GM18517 (cell line): ENCODE data around the gene CLIP1.
"Not testable (repeated sequence)": the region's sequence is repeated elsewhere in the genome, so short reads cannot be mapped to it uniquely, and the experiment has no call there.

Source experiments
- ATAC-seq: cut with Tn5 transposase; IDR thresholded peaks from one replicate; pipeline ENCODE4 v1.9.1; 2021; ENCODE audit warnings: mild to moderate bottlenecking, moderate library complexity; ENCODE audit not compliant: unreplicated experiment

Gene CLIP1

DNA sequence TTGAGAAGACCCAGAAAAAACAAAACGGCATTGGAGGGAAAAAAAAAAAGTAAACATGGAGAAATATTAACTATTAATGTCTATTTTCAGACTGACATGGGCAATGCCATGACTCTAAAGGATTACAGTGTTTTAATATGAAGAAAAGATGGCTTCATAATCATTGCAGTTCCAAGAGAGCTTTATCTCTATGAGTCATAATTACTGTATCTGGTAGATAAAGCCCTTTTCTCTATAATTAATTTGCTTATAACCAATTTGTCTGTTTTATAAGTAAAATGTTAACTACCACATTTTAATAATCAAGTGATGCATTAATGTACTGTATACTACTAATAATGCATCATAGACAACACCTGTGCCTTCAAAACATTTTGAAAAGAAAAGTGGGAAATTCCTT lies 59.7 kb downstream of the CLIP1 start:
- no peak for ATAC-seq

DNA sequence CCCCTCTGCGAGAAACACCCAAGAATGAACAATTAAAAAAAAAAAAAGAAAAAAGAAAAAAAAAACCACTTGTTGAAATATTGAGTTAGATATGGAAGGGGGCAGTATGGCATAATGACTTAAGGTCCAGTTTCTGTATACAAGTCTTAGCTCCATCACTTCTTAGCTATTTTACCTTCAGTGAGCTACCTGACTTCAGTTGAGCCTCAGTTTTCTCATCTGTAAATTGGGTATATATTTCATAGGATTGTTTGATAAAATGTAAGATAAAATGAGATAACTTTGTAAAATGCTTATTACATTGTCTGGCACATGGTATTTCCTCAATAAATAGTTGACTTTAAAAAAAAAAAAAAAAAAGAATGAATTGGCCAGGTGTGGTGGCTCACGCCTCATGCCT lies 64.1 kb downstream of the CLIP1 start:
- not testable (repeated sequence) for ATAC-seq

DNA sequence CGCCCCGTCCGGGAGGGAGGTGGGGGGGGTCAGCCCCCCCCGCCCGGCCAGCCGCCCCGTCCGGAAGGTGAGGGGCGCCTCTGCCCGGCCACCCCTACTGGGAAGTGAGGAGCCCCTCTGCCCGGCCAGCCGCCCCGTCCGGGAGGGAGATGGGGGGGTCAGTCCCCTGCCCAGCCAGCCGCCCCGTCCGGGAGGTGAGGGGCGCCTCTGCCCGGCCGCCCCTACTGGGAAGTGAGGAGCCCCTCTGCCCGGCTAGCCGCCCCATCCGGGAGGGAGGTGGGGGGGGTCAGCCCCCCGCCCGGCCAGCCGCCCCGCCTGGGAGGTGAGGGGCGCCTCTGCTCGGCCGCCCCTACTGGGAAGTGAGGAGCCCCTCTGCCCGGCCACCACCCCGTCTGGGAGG lies 64.9 kb downstream of the CLIP1 start:
- ATAC-seq: not testable (repeated sequence)

DNA sequence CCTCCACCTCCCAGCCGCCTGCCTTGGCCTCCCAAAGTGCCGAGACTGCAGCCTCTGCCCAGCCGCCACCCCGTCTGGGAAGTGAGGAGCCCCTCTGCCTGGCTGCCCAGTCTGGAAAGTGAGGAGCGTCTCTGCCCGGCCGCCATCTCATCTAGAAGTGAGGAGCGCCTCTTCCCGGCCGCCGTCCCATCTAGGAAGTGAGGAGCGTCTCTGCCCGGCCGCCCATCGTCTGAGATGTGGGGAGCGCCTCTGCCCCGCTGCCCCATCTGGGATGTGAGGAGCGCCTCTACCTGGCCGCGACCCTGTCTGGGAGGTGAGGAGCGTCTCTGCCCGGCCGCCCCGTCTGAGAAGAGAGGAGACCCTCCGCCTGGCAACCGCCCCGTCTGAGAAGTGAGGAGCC lies 65.5 kb downstream of the CLIP1 start:
- not testable (repeated sequence) for ATAC-seq

DNA sequence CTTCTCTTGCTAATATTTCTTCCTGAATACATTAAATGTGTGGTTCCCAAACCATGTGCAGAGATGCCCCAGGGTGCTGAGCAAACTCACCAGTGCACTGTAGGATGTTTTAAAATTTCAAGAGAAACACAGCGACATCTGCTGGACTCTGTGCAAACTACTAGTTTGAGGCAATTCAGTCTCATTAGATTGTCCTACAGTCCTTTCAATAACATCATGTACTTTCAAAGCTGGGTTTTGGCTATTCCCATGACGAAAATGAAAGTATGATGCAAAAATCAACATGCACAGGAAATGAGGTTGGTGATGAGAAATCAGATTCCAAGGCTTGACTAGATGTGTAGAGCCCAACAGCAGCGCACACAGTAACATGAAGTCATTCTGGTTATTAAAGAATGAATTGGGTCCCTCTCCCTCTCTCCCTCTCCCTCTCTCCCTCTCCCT lies 66.3 kb downstream of the CLIP1 start:
- no peak for ATAC-seq

DNA sequence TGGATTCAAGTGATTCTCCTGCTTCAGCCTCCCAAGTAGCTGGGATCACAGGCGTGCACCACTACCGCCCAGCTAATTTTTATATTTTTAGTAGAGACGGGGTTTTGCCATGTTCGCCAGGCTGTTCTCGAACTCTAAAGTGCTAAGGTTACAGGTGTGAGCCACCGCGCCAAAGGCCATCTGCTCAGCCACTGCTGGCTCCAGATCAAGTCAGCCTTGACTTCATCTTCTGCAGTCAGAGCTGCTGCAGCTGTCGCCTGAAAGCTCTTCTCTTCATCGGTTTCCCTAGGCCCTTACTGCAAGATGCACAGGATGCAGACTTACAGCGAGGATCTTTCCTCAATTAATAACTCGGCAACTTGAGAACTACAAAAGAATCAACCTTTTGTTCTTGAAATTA lies 66.8 kb downstream of the CLIP1 start:
- ATAC-seq: no peak

DNA sequence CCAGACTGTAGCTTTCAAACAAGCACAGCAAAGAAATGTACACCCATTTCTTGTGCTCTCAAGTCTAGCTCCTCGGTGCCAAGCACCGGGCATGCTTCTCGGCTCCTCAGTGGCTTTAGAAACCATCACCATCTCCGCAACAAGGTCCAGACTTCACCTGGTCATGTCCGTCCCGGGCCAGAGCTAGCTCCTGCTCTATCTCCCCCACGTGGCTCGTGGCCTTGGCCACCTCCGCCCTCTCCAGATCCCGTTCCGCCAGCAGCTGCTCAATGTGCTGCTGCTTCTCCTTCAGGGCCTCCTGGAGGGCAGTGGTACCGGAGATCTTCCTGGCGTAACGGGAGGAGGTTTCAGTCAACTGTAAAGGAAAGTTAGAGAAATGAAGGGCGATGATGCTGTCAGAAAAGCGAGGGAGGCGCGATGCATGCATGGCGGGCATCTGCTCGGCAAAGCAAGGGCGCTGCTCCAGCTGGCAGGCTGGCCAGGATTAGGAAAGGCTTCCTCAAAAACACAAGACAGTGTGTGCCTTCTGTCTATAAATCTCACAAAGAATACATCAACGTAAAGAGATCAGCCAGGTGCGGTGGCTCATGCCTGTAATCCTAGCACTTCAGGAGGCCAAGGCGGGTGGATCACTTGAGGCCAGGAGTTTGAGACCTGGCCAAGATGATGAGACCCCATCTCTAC lies 67.4 kb downstream of the CLIP1 start:
- ATAC-seq: no peak

DNA sequence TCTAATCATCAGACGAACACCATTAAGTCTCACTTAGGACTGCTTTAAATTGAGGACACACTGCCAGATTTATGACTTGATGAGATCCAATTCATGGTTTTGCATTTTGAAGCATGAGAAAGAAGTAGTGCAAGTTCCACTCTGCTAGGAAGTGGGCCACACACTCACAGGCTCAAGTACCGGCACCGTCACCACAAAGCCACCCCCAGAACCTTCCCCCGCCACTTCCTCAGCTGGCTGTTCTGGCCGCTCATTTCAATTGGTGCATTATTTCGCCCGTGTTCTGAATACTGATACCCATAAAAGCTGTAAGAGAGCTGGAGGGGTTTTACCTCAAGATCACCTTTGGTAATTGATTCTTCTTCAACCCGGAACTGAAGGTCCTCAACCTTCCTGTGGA lies 70.1 kb downstream of the CLIP1 start:
- no peak for ATAC-seq

DNA sequence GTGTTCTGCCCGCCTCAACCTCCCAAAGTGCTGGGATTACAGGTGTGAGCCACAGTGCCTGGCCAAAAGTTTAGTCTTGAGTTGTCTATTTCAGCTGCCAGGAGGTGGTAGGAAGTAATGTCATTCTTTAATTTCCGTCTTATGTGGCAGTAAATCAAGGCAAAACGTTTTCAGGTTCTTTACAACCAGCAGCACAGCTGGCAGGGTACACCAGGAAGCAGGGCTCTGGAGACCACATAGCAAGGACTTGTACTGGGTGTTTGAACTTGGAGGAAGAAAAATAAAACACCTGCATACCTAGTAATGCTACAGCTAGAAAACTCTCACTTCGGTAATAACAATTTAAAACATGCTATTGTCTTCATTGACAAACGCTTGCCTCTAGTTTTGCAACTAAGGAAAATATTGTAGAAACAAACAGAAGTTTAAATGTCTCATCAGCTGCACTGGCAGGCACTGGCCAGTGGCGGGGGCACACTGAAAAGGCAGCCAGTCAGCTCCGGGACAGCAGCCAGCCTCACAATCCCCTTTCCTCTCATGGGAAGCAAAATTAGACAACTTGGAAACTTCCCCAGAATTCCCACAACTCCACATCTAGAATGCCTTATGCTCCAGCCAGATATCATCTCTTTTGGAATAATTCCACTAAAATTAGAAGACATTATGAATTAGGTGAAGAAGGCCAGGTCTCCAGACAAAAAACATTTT lies 72.2 kb downstream of the CLIP1 start:
- ATAC-seq: no peak

DNA sequence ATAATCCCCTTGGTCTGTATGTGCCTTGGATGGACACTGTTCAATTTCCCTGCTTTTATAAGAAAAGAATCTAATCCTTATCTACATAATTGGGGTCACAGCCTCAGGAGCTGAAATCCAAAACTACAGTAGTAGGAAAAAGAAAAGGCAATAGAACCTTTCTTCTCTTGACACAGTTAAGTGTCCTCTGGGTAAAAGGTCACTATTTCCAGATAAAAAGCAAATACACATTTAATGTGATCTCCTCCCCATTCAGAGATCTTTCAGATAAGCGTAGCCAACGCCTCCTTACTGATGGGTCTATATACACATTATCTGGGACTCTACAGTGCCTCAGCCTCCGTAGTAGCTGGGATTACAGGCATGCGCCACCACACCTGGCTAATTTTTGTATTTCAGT lies 73.4 kb downstream of the CLIP1 start:
- ATAC-seq: no peak

DNA sequence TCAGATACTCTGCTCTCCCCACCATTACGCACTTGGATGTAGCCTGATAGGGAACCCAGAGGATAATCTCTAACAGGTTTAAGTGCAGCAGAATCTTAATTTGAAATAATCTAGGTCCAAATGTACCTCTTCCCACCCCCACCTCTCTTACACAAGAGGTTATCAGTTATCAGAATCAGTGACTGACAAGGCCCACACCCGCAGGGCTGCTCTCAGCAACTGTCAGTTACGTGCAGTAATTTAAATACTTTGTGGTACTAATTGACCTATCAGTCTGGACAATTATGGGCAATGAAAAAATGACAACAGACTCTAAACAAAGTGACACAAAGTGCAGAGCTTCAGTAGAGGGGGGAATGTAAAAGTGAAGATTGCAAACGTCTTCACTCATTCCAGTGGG lies 74.0 kb downstream of the CLIP1 start:
- ATAC-seq: no peak

DNA sequence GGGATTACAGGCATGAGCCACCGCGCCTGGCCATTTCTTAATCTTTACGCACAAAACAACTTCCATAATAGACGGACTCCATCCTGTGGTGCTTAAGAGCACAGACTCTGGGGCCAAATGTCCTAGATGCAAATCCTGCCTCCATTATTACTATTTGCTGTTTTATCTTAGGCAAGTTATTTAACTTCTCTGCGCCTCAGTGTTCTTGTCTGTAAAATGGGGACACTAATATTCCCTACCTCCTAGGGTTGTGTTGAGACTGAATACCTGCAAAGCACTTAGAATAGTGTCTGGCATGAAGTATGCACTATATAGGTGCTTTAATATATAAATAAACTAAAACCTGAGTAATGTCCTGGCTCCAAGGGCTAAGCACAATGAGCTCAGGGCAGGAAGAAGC lies 76.4 kb downstream of the CLIP1 start:
- no peak for ATAC-seq

DNA sequence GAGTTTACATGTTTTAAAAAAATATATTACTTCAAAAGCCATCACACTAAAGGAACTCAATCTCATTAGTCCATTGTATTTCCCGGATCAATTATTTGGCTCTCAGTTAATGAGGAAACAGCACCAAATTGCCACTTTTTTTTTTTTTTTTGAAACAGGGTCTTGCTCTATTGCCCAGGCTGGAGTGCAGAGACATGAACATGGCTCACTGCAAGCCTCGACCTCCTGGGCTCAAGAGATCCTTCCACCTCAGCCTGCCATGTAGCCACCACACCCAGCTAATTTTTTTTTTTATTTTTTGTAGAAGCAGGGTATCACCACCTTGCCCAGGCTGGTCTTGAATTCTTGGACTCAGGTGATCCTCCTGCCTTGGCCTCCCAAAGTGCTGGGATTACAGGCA lies 77.4 kb downstream of the CLIP1 start:
- ATAC-seq: no peak

DNA sequence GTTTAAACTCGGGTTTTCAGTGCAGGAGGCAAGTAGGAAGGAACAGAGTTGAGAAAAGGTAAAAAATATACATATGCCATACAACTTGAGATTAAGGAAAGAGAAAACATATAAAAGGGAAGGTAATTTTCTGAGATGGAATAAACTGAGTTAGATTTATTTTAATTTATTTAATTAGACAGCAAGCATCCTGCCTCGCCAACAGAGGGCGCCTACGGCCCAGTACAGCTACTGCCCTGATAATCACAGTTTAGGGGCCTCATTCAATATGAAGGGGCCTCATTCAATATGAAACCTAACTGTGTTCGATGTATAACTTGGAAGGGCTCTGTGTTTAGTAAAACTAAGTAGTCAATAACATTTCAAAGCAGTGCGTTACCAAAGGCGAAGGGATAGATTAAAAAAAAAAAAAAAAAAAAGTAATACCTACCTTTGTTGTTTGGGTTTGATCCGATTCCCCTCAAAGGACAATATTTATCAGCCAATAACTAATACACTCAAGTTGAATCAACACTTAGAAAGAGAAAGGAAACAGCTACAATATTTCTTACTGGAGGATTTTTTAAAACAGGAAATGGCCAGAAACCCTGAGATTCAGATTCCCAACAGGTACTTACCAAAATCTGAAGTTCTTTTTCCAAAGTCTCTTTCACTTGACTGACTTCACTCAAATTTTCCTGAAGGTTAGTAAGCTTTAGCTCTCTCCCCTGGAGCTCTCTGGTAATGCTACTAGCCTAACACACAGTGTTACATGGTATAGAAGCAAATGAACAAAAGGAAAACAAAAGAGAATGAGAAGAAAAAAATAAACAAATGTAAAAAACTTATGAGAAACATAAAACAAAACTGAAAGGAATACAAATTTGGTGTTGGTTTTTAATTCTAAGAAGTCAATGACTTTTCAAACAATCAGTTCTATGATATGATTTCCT lies 86.2 kb downstream of the CLIP1 start:
- ATAC-seq: no peak

DNA sequence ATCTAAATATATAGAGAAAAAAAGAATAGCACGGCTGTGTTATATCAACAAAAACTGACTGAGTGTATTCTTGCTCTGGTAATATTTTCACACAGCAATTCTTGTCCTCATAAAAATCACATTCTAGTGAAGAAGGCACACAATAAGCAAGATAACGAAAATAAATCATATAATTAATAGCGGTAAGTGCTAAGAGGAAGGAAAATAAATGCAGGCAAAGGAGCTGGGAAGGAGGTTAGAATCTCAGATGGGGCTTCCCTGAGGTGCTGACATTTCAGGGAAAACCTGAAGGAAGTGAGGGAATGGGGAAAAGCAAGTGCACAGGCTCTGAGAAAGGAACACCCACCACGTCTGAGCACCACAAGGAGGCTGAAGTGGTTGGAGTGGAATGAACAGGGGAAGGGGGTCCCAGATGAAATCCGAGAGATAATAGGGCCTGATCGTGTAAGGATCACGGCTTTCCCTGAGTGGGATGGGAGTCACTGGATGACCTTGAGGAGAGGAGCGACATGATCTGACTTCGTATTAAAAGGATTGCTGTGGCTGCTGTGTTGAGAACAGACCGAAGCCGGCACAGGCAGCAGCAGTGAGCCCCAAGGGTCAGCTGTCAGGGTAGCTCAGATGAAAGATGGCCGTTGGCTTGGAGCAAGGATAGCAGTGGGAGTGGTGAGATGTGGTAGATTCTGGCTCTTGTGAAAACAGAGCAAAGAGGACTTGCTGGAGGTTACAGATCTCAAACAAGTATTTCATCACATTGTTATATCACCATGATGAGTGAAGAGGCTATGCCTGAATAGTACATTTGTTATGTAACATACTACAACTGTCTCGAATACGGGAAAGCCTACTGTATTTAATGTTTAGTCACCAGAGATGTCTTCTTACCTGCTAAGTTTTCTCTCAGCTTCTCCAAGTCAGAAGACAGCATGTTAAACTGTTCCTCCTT lies 89.1 kb downstream of the CLIP1 start:
- no peak for ATAC-seq

DNA sequence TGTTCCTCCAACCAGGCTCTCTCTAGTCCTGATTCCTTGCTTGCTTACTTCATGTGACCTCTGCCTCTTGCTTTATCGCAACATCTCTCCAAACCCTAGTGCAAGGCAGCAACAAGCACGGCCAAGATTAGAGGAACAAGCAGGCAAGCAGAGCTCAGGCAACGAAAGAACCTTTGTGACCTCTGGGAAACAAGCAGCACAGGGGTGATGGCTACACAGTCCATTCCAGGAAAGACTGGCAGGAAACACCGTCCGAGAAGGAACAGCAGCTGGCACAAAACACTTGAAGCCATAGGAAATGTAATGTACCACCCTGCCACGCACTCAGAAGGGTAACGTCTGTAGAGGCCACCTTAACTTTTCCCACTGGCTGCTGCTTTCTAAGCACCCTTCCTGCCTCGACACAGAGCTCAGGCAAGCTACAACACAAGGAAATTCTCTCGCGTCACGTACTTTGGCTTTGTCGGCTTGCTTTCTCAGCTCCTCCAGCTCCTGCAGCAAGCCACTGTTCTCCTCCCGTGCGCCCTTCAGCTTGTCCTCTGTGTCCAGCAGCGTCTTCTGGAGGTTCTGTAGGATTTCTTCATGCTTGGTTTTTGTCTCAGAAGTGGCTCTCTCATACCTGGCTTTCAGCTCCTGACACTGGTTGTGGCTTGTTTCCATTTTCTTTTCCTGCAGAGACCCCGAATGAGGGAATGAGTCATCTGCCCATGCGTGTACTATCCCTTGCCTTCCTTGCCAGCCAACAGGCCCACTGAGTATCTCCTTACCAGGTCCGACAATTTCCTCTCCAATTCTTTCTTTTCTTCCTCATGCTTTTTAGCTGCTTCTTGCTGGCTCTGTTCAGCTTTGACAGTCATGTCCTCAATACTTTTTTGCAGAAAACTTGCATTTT lies 94.7 kb downstream of the CLIP1 start:
- ATAC-seq: no peak

DNA sequence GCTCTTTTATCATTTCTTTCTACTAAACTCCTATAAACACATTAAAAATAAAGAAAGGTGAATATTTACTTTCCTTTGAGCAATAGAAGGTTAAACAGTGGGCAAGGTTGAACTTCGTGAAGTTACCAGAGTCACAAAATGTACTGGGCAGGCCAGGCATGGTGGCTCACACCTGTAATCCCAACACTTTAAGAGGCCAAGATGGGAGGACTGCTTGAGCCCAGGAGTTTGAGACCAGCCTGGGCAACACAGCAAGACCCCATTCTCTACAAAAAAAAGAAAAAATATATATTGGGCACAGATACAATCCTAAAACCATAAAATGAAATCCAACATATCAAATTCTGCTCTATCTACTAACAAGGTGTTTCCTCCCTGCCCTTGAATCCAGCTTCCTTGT lies 95.5 kb downstream of the CLIP1 start:
- ATAC-seq: no peak

DNA sequence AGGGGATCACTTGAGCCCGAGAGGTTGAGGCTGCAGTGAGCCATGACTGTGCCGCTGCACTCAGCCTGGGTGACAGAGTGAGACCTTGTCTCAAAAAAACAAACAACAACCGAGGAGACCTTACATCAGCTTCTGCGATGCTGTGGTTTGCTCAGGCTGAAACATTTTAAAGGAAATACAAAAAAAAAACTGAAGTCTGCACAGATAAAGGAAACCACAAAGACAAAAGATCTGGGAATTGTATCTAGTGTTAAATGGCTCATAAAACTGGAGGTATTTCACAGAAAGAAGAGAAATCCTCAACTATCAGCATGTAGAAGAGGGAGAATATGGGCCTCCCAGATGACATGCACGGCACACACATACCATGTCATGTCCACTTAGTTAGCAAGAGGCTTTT lies 95.9 kb downstream of the CLIP1 start:
- ATAC-seq: no peak

DNA sequence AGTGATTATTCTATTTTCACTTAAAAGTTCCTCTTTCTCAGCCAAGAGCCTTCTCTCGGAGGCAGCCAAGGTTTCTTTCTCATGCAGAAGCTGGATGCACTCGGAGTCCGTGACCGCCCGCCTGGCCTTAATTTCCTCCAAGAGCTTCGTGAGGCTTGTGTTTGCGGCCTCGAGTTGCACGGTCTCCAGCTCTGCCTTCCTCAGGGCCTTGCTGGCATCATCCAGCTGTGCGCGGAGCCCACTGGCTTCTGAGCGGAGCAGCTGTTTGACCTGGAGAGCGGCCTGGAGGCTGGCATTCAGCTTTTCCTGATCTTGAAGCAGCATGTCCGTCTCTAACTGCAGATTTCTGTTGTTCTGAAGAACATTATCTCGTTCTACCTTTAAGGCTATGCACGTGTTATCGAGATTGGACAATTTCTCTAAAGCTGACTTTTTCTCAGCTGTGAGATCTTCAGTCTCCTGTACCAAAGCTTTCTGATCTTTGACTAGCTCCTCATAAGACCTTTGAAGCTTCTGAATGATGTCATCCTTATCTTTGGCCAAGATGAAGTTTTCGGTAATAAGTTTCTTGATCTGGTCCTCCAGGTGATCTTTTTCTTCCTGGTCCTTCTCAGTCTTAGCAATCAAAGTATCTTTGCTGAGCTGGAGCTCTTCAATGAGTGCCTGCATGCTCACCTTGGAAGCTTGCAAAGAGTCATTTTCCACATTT lies 99.0 kb downstream of the CLIP1 start:
- ATAC-seq: no peak
